Gastroesophageal sphincter (tissue), 3 donors: ENCODE results near the gene PKIG.

Experiments
- CTCF ChIP-seq, 4 experiments: fragments of 200-600 bp in 2 of 4; fragments of 450-650 bp in 2 of 4; sonication (generic) in 1 of 4; IDR thresholded peaks; one replicate each; pipeline ENCODE4 v1.5.1; 2017 to 2019; ENCODE audit warnings: antibody characterized with exemption in 4 of 4, mild to moderate bottlenecking in 2 of 4, moderate library complexity in 2 of 4
- POLR2A ChIP-seq, 2 donors: fragments of 450-650 bp; IDR thresholded peaks; one replicate each; pipeline ENCODE4 v1.6.1; 2017; ENCODE audit warnings: antibody characterized with exemption in 2 of 2, mild to moderate bottlenecking in 2 of 2, moderate library complexity in 1 of 2

GRCh38 chr20:44590980-44591778 is 8.8 kb downstream of the PKIG start:
- TF ChIP-seq CTCF (IDR thresholded peaks at IDR 0.05): no peak
- no peak for TF ChIP-seq POLR2A (IDR thresholded peaks at IDR 0.05)
